ENCODE measurements around the gene KCNC1.

DNA sequence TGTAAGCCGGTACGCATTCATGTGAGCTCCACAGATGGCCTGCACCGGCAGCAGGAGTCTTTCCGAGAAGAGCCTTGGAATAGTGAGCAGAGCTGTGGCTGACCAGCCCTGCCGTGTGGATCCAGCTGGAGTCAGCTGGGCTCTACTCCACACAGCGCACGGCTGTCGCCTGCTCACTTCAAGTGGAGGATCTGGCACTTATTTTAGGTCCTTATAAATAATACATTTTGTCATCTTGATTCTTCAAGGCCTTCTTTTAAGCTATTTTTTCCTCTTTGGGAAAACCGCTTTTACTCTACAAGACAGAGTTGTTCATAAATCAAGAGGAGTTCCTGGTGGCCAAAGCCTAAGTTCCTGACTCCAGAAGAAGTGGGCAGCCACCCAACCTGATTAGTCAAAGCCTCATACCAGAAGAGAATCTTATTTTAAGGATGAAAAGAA lies 93.8 kb downstream of the KCNC1 start:
- TF ChIP-seq CTCF (IDR thresholded peaks at IDR 0.05) (no peak), EP300 (IDR thresholded peaks at IDR 0.05) (no peak)

All from sigmoid colon (tissue), 4 donors.